Activated CD4-positive, alpha-beta T cell treated with anti-CD3 and anti-CD28 coated beads, Interleukin-2, Interleukin-6, amounts not matched to agents 100 ng/mL and 50 ng/mL, durations not matched to agents 16 hours and 8 hours (primary cell): Measurements from ENCODE around the gene URB2.
A peak's percentile ranks its signal among the peaks of the same experiment; 100 is the strongest.
"Not testable (repeated sequence)": the region's sequence is repeated elsewhere in the genome, so short reads cannot be mapped to it uniquely, and the experiment has no call there.

Source experiments
- DNase-seq: peaks from one replicate; pipeline ENCODE4 v3.0.0-alpha.2; 2020

The URB2 gene

DNA sequence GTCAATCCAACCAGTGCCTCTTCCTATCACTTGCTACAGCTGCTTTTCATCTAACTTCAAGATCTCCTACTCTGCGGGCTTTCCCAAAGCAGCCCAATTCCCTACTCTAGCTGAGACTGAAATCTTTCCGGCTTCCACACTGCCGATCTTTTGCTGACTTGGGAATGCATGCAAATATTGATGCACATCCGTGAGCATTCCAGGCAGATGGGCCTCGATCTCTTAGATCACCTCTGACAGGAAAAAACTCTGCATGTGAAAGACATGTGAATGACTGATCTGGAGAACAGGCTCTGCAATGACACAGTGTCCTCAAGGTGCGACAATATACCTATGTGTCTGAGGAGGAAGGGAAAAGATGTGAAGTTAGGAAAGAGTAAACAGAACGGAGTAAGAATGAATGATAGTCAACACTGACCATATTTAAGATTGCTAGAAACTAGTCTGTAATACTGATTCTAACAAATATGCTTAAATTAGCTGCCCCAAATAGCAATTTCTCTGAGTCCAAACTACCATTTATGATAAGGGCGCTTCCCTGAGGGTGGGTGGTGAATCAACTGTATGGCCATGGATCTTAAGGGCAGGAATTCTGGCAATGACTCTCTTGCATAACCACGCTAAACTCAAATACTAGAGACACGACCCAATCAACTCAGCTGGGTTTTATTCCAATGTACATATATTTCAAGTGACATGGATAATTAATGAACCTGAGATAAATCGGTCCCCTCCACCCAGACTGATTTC lies 8.5 kb upstream of the URB2 start:
- DNase-seq: no peak

DNA sequence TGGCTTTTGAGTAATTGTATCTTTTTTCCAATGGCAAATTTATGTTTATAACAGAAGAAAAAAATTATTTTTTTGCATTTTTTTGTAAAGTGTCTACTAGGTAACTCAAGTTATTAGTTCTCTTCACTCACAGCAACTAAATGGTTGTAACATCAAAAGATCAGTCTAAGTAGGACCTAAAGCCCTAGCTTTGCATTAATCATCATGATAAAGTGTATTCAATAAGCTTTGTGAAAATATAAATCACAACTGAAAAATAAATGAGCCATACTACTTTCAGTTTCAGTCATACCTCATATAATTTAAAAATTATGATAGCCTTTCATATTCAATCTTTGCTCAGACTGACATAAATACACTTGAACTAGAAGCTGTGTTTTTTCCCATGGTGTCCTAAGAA lies 7.0 kb upstream of the URB2 start:
- DNase-seq: peak; percentile 3

DNA sequence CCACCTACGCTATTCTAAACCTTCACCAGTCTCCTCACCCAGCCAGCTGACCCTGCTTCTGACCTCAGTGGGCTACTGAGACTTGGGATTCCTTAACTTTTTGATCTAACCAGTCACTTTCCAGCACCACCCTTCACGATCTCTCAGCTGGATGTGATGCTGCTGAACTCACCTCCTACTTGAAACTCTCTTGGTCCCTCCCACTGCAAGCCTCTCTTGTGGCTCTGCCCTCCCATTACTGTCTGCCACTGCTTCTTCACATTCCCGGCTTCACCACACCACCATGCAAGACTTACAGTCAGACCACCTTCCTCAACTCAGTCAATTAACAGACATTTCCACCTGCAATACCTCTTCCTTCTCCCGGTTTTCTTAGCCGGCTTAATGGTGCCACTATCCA lies 6.4 kb upstream of the URB2 start:
- DNase-seq: no peak

- no peak for DNase-seq
Measured at GRCh38 chr1:229620876-229621275, 5.2 kb upstream of the URB2 start.

DNA sequence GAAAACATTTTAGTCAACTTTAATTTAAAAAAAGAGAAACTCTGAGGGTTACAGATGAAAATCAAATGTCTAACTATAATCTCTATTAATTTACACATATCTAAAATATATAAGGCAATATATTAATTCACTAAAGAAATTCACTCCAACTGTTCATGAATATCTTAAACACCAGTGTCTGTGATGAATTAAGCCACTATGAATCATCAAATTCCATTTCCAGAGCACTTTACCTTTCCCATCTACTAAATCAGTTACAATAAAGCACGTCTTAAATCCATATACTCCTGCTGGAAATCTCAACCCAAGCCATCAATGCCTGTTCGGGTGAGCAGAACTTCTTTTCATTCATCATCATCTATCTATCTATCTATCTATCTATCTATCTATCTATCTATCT lies 4.4 kb upstream of the URB2 start:
- DNase-seq: no peak

DNA sequence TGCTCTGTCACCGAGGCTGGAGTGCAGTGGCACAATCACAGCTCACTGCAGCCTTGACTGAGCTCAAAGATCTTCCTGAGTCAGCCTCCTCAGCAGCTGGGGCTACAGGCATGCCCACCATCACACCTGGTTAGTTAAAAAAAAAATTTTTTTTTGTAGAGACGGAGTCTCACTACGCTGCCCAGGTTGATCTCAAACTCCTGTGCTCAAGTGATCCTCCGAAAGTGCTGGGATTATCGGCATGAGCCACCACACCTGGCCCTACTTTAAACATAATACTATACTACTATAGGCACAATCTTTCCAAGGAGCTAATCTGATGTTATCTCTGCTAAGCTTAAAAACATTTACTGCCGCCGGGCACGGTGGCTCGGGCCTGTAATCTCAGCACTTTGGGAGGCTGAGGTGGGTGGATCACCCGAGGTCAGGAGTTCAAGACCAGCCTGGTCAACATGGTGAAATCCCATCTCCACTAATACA lies 3.4 kb upstream of the URB2 start:
- DNase-seq: not testable (repeated sequence)

GRCh38 chr1:229623225-229623624 lies 2.8 kb upstream of the URB2 start:
- DNase-seq: no peak

GRCh38 chr1:229623838-229624237 lies 2.2 kb upstream of the URB2 start:
- no peak for DNase-seq

GRCh38 chr1:229624521-229625070 lies 1.5 kb upstream of the URB2 start:
- DNase-seq: no peak

- DNase-seq: peak; percentile 51
Measured at GRCh38 chr1:229625071-229625914, 754 bp upstream of the URB2 start.

GRCh38 chr1:229627003-229627402 lies 956 bp downstream of the URB2 start:
- peak; percentile 18 for DNase-seq

DNA sequence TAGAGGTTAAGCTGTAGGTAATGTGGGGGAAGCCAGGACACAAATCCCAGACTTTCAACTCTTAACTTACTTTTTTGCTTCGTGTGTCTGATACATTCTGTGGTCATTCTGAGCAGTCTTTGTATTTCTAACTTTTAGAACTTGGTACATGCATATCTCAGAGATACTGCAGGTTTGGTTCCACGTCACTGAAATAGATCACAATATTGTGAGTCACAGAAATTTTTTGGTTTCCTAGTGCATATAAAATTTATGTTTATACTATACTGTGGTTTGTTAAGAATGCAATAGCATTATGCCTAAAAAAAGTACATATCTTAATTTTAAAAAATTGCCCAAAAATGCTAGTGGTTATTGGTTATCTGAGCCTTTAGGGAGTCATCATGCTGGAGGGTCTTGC lies 3.2 kb downstream of the URB2 start:
- DNase-seq: no peak

DNA sequence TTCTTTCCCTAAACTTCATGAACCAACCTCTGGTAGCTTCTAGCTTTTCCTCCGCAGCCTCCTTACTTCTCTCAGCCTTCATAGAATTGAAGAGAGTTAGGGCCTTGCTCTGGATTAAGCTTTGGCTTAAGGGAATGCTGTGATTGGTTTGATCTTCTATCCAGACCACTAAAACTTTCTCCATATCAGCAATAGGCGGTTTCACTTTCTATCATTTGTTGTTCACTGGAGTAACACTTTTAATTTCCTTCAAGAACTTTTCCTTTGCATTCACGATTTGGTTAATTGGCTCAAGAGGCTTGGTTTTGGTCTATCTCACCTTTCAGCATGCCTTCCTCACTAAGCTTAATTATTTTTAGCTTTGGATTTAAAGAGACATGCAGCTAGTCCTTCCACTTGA lies 5.1 kb downstream of the URB2 start:
- DNase-seq: peak; percentile 22

- no peak for DNase-seq
Measured at GRCh38 chr1:229631966-229632365, 5.9 kb downstream of the URB2 start.

DNA sequence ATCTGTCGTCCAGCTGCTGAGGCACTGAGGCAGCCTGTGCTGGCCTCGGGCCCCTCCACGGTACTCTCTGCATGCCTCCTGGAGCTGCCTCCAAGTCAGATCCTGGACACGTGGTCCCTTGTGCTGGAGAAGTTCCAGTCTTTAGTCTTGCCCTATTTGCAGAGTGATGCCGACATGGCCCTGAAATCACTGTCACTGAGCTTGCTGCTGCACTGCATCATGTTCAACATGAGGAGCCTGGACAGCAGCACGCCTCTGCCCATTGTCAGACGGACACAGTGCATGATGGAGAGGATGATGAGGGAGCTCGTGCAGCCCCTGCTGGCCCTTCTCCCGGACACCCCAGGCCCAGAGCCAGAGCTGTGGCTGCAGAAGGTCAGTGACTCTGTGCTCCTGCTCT lies 10.0 kb downstream of the URB2 start:
- DNase-seq: no peak

DNA sequence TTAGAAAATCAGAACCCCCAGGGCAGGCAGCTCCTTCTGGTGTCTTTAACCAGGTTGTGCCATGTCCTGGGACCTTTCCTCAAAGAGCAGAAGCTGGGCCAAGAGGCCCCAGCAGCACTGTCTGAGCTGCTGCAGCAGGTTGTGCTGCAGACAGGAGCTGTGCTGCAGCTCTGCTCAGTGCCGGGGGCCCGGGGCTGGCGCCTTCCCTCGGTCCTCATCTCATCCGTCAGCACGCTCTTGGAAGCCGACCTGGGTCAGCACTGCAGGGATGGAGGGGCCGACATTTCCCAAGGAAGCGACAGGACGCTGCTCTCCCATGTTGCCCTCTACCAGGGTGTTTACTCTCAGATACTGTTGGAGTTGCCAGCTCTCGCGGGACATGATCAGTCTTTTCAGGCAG lies 11.7 kb downstream of the URB2 start:
- DNase-seq: no peak

GRCh38 chr1:229640455-229640854 lies 14.4 kb downstream of the URB2 start:
- no peak for DNase-seq

DNA sequence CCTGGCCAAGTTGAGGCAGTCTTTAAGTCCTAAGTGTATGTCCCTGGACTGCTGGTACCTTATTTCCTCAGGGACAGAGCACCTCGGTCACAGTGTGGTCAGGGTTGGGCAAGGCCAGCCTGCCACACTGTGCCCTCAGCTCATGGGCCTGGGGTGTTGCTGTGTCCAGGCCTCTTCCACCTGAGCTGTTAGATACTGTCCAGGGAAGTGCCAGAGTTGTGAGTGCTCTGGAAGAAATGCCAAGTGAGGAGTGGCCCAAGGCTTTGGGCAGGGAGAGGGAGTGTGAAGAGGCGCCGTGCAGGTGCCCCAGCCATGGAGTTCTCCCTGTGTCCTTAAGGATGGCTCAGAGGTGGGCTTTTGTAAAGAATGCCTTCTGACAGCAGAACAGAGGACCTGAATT lies 15.3 kb downstream of the URB2 start:
- DNase-seq: no peak

DNA sequence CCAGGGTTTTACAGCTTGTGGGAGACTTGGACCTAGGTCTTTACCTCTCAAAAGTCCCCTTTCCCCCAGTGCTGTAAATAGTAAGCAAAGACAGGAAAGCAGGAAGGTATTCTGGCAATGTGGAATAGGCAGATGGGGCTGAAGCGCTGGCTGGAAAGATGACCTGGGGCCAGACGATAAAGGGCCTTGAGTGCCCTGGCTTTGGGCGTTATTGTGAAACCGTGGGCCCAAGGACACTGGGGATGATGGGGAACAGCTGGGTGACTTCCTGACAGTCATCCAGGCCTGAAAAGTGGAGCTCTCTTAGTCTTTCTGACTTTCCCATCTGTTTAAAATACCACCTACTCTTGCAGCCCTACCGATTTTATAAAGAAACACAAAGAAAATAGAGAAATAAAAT lies 16.3 kb downstream of the URB2 start:
- no peak for DNase-seq

DNA sequence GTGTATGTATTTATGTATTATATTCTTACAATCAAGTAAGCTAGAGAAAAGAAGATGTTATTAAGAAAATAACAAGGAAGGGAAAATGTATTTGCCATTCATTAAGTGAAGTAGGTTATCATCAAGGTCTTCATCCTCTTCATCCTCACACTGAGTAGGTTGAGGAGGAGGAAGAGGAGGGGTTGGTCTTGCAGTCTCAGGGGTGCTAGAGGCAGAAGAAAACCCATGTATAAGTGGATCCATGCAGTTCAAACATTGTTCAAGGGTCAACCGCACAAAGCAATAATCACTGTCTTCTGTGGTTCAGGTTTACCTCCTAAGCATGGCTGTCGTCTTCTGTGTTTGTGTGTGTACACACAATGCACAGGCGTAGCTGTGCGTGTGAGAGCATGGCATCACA lies 16.9 kb downstream of the URB2 start:
- DNase-seq: no peak

DNA sequence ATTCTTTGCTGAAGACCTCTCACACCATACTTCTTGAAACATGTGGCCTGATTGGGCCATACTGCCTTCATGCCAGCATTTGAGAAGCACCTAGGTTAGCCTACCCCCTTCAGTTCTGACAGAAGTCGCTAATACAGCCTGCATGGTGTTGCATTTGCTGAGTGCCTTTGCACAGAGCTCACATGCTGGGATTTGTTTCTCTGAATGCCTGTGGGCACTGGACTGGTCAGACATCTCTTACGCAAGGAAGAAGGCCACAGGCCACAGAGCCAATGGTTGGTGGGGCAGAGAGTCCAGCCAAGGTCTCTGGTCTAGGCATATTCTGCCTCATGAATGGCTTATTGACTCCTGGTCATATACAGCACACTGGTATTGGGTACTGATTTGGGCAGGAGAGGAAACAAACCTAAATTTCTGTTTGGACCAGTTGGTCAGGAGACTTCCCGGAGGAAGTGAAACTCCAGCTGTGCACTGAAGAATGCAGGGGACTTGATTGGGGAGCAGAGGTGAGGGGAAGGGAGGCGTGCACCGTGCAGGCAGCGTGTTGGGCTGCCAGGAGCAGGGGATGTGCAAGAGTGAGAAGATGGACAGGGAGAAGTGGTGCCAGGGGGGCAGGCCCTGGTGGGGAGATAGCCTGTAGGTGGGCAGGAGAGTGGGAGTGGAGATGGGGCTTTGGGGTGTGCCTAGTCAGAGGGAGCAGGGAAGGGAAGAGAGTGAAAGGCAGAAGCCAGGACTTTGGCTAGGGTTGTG lies 18.1 kb downstream of the URB2 start:
- DNase-seq: no peak

- no peak for DNase-seq
Measured at GRCh38 chr1:229645324-229645993, 19.4 kb downstream of the URB2 start.

- DNase-seq: no peak
Measured at GRCh38 chr1:229648406-229648805, 22.4 kb downstream of the URB2 start.
